RPMI8226 (cell line): Measurements from ENCODE around the gene FGF8.
"Not testable (repeated sequence)": the region's sequence is repeated elsewhere in the genome, so short reads cannot be mapped to it uniquely, and the experiment has no call there.

Experiments
- DNase-seq: peaks from one replicate; pipeline ENCODE4 v3.0.0-alpha.2; 2015

FGF8 gene, protein sequence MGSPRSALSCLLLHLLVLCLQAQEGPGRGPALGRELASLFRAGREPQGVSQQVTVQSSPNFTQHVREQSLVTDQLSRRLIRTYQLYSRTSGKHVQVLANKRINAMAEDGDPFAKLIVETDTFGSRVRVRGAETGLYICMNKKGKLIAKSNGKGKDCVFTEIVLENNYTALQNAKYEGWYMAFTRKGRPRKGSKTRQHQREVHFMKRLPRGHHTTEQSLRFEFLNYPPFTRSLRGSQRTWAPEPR

DNA sequence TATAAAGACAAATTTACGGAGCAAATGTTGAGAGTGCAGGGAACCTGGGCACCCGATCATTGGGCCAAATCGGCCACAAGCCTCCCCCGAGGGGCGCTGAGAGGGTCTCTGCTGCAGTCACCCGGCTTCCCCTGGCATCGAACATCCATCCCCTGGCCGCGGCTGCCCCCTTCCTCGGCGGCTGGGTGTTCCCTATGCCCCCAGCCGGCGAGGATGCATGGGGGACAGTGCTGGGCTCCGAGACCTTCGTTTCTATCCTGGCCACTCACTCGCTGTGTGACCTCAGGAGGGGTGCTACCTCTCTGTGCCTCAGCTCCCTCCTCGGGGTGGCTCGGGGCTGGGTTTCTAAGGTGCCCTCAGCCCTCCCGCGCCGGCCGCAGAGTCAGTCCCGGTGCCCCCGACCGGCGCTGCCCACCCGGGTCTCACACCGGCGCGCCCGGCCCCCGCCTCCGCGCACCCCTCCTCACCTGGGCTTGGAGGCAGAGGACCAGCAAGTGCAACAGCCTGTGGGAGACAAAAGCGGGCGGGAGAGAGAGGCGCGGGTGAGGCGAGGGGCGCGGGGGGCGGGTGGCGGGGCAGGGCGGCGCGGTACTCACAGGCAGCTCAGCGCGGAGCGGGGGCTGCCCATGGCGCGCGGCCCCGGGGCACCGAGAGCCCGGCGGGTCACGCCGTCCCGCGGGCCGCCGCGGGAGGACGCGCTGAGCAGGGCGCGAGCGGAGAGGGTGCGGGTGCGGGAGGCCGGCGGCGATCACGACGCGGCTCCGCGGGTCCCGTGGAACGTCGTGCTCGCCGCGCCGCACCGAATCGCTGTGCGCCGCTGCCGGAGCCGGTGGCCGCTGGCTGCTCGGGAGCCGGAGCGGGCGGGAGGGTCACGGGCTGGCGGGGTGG, at the start of gene FGF8:
Gene FGF8, minus strand, starts transcription at position 842 of the 888 bp plus-strand sequence. Its CDS starts 214 bp downstream, at position 628.
- DNase-seq, result no peak

DNA sequence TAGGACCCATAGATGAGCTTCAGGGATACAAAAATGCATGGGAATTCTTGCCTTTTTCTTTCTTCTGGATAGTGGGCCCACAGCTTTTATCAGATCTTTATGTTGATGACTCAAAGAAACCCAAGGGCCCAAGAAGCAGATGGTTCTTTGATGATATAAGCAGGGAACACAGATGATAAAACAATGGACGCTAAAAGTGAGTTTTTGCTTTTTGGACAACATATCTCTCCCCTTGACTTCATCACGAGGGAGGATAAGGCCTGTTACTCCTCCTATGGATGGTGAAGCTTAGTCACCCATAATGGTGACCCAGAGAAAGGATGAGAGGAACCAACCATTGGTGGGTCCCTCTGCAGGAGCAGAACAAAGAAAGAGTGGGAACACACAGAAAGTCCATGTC, 48.8 kb upstream of the FGF8 start:
- DNase-seq, result no peak

DNA sequence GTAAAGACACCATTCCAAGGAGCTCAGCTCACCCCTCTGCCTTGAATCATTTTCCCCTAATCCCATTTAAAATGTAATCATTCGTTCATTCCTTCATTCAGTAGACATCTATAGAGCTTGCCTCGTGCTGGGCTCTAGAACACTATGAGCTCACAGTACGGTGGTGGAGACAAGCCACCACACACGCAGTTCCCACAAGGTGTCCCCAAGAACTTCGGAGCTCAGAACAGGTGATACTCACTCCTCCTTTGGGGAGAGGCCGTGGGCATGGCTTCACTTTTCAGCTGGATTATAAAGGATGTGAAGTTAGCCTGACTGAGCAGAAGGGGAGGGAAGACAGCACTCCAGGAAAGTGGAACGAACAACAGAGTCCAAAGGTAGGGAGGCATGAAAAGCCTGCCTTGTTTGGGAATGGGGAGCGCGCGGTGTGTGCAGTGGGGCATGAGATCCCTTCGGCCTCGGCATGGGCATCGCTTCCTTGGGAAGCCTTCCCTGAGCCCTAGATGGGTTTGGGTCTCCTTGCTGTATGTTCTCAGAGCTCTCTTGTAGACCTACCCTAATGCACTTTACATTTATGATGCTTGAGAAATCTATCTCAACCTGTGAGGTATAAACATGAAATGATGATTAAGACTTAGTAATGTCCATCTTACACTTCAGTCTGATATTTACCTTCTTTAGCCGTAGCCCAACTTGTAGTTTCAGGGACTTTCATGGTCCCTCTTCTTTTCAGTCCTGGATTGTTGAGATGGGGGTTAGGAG, 43.1 kb upstream of the FGF8 start:
- DNase-seq, result peak; percentile 69

DNA sequence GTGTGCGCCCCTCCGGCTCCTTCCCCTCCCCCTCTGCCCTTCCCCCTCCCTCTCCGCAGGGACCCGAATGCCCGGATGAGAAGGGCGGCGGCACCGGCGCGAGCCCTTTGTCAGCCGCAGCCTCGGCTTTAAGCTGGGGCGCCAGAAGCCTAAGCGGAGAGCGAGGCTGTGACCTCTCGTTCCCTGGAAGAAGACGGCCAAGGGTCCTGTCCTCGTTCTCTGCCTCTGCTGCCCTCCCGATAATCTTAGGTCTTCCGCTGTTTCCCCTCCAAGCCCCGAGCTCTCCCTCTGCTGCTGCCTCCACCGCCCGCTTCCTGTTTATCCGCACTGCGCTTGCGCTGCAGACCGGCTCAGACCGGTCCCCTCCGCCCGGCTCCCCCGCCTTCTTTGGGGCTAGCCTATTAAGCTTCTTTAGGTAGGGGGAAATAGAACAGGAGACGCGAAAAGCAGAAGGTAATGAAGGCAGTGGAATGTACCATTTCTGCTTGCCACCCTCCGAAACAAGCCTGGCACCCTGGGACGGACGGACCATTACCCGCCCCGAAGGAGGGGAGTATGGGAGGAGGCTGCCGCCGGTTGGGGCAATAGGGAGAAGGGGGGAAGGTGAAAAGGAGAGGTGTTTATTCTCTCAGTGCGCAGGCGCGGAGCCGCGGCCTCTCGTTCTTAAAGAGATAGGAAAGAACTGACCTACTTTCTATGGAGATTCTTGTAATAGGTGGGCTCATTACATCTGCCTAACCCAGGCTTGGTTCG, 42.4 kb upstream of the FGF8 start, which contains the start of gene OGA:
Gene OGA, minus strand, starts transcription at position 326 of the 753 bp plus-strand sequence. CDS start 422 bp downstream, outside the sequence.
- peak; percentile 97 for DNase-seq

DNA sequence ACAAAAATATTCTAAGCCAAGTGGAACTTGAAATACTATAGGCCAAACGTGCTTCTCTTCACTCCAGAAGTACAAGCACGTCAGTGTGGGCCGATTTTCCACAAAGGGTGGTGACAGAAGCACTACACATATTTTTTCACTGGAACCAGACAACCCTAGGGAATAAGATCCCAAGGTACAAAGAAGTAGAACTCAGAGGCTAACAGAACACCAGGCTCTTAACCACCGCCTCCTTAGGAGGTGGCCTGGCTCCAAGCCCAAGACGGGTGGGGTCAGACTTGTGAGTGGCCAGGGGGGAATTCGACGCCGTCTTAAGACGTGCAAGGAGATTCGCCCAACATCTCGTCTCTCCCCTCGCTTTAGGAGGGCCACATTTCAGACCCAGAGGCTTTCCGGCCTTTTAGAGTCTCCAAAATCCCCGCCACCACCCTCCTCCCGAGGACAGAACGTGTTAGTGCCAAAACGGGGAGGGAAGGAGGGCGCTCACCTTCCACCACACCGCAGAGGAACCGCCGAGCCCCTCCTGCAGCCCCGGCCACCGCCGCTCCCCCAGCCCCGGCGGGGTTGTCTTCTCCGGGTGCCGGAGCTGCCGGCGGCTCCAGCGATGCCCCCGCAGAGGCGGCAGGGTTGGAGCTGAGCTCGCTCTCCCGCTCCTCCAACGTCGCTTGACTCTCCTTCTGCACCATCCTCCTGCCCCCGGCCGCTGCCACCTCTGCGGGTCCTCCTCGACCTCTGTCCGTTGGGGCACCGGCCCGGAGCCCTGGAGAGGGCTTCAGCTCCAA, 41.6 kb upstream of the FGF8 start:
- peak; percentile 77 for DNase-seq

DNA sequence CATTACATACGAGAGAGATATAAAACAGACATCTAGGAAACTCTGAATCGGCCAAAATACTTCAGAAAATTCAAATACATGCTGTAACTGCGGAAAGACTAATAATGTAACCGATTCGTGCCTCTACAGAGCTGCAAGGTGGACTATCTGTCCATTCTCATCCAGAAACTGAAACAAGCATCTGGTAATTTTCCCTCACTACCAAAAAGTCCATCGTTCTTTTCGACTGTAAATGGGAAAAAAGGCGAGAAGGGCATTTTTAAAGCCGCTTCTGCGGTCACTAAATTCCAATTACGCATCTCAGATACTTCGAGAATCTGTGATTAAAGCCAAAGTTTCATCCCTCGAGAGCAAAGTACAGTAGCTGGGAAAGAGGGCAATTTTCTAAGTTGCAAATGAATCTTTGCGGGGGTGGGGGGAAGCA, 41.0 kb upstream of the FGF8 start:
- no peak for DNase-seq

DNA sequence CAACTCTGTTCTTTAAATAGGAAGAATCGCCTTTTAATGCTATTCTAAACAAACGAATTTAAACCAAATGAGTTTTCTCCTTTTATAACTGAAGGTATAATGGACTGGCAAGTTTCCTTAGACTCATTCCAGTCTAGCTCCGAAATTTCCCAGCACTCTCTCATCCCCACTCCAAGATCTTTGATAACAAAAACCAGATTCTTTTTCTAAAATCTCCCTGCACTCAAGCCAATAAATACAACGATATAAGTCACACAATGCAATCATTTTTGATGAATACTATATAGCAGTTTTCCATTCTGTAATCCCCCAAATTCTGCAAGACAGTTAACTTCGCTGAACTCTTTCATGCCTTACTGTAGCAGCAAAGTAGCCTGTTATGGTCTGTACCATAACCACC, 40.5 kb upstream of the FGF8 start:
- DNase-seq, result no peak

DNA sequence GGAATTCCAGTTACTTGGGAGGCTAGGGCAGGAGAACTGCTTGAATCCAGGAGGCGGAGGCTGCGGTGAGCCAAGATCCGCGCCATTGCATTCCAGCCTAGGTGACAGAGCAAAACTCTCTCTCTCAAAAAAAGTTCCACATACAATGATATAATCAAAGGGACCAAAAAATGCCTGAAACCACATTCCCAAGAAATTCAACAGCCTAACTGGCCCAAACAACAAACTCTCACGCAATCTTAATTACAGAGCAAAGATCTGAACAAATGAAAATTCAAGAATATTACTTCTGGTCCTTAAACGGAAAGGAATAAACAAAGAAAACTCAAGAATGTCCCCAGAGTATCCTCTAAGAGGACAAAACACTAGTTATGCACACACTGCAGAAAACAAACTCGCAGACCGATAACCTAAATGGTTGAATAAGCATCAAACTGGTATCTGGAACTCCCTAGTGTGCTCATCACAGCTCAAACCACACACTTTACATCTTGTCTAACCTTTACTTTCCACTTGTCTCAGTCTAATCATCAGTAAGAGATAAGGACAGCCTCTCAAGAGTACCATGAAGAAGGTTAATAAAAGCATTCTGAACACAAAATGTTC, 38.7 kb upstream of the FGF8 start:
- DNase-seq, result no peak

DNA sequence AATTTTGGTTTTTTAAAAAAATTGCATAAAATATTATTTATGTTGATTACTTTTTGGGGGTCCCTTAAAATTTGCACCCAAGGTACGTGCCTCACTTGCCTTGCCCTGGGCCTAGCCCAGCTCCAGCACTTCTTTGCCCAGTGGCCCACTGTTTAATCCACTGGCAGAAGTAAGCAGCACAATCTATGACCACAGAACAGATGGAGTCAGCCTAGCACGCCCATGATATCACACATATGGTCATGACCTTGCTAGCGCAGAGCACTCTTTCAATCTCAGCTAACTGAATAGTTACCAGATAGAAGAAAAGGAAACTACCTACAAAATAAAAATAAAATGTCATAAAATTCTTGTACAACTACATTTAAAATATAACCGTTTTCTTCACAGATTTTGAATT, 36.7 kb upstream of the FGF8 start:
- no peak for DNase-seq

DNA sequence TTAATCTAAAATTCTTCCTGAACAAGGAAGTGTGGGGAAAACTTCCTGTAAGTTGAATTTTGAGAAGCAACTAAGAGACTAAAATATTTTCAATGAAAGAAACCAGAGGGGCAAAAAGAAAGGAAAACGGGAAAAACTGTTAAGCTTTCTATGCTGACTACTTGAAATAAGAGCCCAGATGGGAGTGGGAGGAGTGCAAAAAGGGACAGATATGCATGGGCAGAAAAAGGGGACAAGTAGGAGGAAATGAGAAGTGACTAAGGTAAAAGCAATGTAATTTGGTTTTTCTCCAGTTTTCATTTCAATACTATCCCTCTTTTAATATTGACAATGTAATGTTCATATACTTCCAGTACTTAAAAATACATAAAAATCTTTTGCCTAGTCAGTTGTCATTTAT, 31.2 kb upstream of the FGF8 start:
- DNase-seq, result no peak

DNA sequence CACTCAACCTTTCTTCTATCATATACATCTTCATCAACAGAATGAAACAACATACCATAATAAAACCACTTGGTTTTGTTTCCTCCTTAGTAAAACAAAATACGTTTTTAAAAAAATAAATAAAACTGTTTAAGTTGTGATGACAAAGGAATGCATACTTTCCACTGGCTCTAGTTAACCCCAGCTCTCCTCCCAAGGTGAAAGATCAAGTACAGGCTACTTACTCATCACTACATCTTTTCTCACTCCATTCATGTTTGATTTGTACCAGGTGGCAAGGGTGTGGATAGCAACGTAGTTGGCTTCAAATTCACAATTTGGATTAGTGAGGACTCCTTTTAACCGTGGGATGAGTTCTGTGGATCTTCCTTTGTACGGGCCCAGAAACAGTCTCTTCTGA, 27.6 kb upstream of the FGF8 start:
- no peak for DNase-seq

DNA sequence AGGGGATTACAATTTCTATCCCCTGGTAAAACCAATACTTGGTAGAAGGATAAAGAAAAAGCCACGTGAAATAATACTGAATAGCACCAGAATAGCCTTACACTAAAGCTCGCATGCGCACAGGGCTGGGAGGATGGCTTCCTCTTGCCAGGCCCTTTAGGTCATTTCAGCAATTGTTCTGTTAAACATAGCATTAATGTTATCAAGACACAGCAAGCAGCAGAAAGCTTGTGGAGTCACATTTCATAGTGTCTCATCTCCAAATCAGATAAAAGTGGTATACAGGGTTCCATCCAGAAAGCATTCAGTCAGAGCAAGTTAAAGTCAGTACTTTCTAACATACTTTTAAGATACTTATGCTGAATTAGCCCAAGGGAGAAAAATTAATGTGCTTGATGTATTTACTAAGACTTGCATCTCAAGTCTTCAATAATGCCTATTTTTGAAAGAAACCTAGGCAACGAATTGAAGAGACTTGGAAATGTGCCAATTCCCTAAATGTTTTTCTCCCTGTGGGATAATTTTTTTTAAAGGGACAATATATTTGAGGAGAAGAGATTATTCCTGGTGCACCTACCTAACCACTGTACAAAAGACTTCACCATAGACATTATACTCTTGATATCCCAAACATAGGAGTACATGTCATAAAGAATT, 21.6 kb upstream of the FGF8 start:
- no peak for DNase-seq

DNA sequence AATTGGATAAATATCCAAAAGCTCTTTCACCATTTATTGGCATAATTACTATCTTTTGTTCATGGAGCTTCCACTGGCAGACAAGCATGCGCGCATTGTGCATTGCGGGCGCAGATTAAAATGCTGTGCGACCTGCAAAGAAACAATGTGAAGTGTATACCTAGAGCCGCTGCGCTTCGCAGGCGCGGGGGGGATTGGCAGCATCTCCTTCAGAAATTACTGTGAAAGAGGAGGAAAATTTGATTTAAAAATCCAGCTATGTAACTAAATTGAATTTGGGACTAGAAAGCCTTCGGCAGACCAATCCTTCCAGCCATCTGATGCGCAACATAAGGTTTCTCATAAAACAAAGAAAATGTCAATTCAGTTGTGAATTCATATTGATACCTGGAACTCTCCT, 17.6 kb upstream of the FGF8 start:
- DNase-seq, result no peak

DNA sequence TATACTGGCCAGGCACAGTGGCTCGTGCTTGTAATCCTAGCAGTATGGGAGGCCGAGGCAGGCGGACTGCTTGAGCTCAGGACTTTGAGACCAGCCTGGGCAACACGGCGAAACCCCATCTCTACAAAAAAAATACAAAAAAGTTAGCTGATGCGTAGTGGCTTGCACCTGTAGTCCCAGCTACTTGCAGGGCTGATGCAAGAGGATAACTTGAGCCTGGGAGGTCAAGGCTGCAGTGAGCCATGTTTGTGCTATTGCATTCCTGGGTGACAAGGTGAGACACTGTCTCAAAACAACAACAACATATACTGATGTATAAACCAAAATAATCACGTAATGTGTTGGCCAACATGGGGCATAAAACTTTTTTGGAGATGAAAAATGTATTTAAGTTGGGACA, 13.8 kb upstream of the FGF8 start:
- no peak for DNase-seq

DNA sequence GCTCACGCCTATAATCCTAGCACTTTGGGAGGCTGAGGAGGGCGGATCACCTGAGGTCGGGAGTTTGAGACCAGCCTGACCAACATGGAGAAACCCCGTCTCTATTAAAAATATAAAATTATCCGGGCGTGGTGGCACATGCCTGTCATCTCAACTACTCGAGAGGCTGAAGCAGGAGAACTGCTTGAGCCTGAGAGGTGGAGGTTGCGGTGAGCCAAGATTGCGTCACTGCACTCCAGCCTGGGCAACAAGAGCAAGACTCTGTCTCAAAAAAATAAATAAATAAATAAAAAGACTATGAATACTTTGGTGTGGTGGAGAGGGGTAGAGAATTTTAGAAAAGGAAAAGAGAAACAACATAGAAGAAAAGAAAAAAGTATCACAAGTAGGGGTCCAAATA, 13.3 kb upstream of the FGF8 start:
- DNase-seq, result not testable (repeated sequence)

DNA sequence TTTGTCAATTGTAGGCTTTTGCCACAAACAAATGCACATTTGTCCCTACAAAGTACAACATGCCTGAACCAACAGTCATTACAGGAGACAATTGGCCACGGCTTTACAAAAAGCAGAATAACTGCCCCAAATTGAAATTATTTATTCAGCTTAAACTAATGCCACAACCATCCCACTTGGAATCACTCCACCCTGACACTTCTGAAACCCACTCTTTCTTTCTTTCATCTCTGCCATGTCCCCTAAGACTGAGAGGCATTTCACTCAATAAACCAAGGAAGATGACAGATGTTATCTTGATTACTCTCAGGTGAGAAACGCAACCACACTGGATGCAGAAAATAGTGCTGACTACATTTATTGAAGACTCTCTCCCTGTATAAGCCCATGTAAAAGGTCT, 9.9 kb upstream of the FGF8 start:
- DNase-seq, result no peak

DNA sequence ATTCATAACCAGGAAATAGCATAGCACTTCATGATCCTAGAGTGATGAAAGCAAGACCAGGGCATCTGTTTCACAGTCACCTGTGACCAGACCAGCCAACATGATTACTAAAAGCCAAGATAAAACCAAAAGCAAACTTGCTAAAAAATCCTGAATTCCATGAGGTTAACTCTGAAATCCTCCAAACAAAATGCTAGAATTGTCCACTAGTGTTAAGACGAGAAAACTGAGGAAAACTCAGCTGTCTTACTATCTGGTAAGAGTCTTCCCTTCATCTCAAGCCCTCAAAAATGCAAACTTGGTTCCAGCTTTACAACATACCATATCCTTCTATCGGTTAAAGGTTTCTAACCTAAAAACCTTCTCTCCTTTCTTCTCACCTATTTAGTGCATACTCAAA, 8.6 kb upstream of the FGF8 start:
- DNase-seq, result no peak

DNA sequence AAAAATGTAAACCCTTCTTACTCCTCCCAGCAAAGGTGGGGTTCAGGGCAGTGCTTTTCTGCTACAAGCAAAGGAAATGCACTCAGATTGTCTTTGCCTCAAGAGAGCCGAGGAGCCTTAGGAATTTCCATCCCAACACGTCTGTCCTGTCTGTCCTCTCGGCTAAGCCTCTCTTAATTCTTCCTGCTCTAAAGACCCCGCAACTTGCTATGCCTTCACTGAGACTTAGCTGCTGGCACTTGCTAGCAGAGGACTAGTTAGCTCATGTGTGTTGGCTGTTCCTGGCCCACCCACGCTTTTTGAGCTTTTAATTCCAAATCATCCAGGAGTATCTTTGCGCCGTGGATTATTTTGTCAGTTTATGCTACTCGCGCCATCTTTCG, 7.8 kb upstream of the FGF8 start:
- DNase-seq, result no peak

DNA sequence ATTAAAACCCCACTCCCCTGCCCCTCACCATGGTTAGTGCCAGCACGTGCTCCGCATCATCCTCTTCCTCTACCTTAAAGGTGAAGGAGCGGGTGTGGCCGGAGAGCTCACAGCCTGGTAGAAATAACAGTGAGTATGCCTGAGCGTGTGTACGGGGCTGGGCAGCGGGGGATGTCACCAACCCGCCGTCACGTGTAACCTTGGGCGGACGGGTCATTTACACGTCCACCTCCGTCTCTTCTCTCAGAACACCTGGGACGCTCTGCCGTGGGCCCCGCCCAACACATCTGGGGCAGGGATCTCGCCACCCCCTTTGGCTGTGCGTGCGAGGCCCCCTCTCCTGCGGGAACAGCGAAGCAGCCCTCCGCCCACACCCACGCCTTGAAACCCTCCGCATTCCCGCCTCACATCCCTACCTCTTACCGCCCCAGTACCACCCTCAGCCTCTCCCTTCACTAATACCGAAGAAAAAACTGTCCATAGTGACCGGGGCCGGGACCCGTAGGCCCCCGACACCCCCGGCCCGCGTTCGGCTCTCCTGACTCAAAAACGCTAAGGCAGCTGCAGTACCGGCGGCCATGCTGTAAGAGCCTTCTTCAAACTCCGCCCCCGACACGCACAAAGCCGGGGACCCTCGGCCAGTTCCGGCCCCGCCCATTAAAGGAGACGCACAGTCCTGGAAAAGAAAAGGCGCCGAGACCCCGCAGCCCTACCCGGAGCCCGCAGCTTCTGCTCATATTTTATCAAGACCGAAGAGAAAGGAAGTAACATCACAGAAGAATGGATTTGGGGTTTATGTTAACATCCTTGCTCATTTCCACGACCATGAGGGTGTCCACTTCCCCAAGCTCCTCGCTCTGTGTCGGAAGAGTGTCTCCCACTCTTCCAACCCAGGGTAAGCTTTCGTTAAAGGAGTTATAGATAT, 7.2 kb upstream of the FGF8 start, which contains the start of gene NPM3:
Gene NPM3, minus strand, starts transcription at position 636 of the 925 bp plus-strand sequence. Its CDS starts 56 bp downstream, at position 580.
- peak; percentile 84 for DNase-seq
